GM18868 (cell line): ENCODE results near the gene CLK4.

Experiments used
- ATAC-seq: cut with Tn5 transposase; IDR thresholded peaks from one replicate; pipeline ENCODE4 v1.9.1; 2021; ENCODE audit warnings: mild to moderate bottlenecking, moderate library complexity; ENCODE audit not compliant: unreplicated experiment

The CLK4 gene

DNA sequence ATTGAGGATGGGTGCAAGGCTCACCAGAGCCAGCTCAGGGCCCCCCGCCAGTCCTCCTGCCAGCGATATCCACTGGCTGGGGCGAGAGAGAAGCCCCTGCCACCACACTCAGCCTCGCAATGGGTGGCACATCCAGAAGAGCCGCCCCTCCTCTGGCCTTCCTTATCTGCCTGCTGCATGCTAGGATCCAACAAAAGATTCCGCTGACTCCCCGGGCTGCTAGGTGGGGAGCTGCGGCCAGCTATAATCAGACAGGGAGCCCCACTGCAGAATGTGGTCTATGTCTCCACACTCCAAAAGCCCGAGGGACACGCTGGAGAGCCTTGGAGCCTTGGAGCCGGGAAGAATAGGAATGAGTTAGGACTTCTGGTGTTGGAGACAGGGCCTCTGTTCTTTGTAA lies 69.4 kb downstream of the CLK4 start:
- no peak for ATAC-seq

DNA sequence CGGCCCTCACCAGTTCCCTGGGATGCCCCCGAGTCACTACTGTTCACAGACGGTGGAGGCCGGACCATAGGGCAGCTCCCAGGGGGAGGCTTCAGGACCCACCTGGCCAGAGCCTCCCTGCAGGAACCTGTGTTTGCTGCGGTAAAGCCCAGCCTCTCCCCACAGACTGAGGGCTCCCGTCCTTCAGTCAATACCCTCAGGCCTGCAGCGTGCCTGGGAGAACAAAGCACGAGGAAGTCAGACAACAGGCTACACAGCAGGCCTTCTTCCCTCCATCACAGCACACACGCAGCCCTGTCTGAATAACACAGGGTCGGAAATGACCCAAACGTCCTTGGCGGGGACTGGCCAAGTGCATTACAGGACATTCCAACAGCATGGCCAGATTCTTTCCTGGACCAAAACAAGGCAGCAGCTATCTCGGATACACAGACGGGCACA lies 71.1 kb downstream of the CLK4 start:
- no peak for ATAC-seq

DNA sequence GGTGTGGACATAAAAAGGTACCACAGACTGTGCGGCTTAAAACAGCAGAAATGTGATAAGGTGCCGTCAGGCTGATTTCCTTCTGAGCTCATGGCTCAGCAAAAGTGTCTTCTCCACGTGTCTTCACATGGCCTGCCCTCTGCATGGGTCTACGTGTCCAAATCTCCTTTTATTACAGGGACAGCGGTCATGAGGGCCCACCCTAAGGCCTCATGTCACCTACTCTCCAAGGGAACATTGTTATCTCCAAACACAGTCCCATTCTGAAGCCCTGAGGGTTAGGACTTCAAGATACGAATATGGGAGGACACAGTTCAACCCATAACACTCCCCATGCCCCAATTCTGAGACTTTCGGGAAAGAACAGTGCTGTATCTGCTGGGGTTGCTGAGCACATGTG lies 71.8 kb downstream of the CLK4 start:
- ATAC-seq: no peak

DNA sequence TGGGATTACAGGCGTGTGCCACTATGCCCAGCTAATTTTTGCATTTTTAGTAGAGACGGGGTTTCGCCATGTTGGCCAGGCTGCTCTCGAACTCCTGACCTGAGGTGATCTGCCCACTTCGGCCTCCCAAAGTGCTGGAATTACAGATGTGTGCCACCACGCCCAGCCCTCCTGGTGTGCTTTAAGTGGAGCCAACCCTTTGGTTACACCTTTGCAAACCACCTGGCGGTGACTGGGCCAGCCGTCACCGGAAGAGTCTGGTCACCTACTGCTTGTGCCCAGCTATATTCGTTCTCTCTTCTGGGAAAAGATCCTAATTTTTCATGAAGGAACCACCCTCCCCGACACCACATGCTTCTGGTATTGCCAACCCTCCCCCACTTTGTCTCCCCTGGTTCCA lies 72.5 kb downstream of the CLK4 start:
- no peak for ATAC-seq

DNA sequence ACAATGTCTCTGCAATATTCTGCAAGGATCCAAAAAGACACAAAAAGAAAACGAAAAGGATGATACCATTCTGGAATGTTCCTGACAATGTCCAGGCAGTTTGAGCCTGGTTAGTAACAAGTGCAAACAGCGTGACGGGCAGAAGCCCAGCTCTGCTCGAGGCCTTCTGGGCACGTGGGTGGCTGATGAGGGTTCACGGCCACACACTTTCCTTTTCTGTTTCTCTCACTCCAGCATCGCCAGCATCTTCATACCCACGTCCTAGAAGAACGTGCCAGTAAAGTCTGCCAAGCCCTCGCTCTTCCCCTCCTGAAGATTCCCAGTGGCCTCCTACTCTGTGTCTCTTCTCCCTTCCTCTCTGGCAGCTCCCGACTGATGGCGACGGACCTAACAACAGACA lies 73.3 kb downstream of the CLK4 start:
- no peak for ATAC-seq
